Amniotic epithelial cell (primary cell): Measurements from ENCODE around the gene ITGB8.

Experiments
- DNase-seq: peaks from one replicate; pipeline ENCODE4 v3.0.0-alpha.2; 2010; ENCODE audit warnings: low read depth

The ITGB8 gene

GRCh38 chr7:20430664-20431063 lies 100.0 kb downstream of the ITGB8 start:
- DNase-seq = no peak

- no peak for DNase-seq
Measured at GRCh38 chr7:20431146-20431545, 100.4 kb downstream of the ITGB8 start.

GRCh38 chr7:20432071-20432470 lies 101.4 kb downstream of the ITGB8 start:
- no peak for DNase-seq

- peak; percentile 75 for DNase-seq
Measured at GRCh38 chr7:20435305-20435704, 104.6 kb downstream of the ITGB8 start.

GRCh38 chr7:20438248-20438647 lies 107.5 kb downstream of the ITGB8 start:
- DNase-seq = peak; percentile 36

- DNase-seq = no peak
Measured at GRCh38 chr7:20438694-20439376, 108.1 kb downstream of the ITGB8 start.

GRCh38 chr7:20439416-20440185 lies 108.9 kb downstream of the ITGB8 start:
- no peak for DNase-seq

GRCh38 chr7:20440472-20441105 lies 109.9 kb downstream of the ITGB8 start:
- peak; percentile 50 for DNase-seq

GRCh38 chr7:20441346-20441745 lies 110.6 kb downstream of the ITGB8 start:
- no peak for DNase-seq

- no peak for DNase-seq
Measured at GRCh38 chr7:20441991-20442441, 111.3 kb downstream of the ITGB8 start.

- DNase-seq = no peak
Measured at GRCh38 chr7:20442951-20443350, 112.3 kb downstream of the ITGB8 start.

GRCh38 chr7:20444030-20444800 lies 113.5 kb downstream of the ITGB8 start:
- no peak for DNase-seq

GRCh38 chr7:20447021-20447650 lies 116.4 kb downstream of the ITGB8 start:
- DNase-seq = no peak

GRCh38 chr7:20449176-20449575 lies 118.5 kb downstream of the ITGB8 start:
- DNase-seq = no peak

- peak; percentile 61 for DNase-seq
Measured at GRCh38 chr7:20450536-20450935, 119.8 kb downstream of the ITGB8 start.

- no peak for DNase-seq
Measured at GRCh38 chr7:20454202-20454601, 123.5 kb downstream of the ITGB8 start.

GRCh38 chr7:20456701-20457100 lies 126.0 kb downstream of the ITGB8 start:
- DNase-seq = no peak

- peak; percentile 69 for DNase-seq
Measured at GRCh38 chr7:20458521-20458920, 127.8 kb downstream of the ITGB8 start.

GRCh38 chr7:20459419-20459818 lies 128.7 kb downstream of the ITGB8 start:
- no peak for DNase-seq

- DNase-seq = no peak
Measured at GRCh38 chr7:20464891-20465290, 134.2 kb downstream of the ITGB8 start.
